ENCODE results near the gene NFIB. TPM values are rescaled to one million over a fixed set of nuclear protein-coding genes. Genes with fewer than 3 reads are reported as not detected.

NFIB gene
- total and polyA plus RNA-seq, 2 experiments from 2014 or later = 15.2 to 27.3 TPM

DNA sequence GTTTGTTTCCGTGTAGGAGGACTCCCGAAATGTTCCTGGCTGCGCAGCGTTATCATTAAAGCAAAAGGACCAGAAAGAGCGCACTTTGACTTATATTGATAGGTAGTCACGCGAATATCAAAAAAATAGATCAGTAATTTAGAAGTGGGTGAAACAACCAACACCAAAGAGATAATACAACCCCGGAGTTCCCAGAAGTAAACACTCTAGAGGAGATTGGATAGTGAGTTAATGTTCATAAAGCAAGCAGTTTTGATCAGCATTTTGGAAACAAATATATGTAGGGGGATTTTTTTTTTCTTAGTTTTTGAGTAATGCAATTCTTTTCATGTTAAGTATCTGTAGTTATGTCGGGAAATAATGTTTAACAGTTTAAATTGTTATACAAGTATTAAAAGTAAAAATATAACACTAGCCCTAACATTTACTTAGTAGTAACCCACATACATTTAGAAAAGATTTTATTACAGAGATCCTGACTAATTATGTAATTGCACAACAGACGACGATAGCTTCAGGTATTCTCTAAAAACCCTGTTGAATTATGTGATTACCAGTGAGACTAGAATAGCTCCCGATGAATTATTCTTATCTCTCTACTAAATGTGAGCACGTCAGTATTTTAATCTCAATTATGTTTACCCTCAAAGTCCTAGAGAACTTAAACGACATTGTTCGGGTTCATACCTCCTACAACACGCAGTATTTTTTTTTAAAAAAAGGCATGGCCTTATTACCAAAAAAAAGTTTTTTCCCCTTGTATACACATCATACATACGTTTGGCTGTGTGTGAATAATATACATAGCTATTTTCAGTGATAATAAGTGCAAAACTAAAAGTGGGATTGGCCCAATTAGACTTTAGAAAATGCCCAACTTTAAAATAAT lies 9.4 kb upstream of the NFIB start:
- Histone ChIP-seq H3K9me2 (replicated peaks; ENCODE audit: insufficient read depth) (no peaks in the 10 kb centered on the region), H3K9me3 (ENCODE audit: low read depth) (no peaks in the 10 kb centered on the region), H3K4me3 (peak overlapping the region; percentile 57), H3K79me2 (peaks cover 24% of the 10 kb centered on the region), H4K20me1 (ENCODE audit: insufficient read depth, poor library complexity, severe bottlenecking) (no peaks in the 10 kb centered on the region), H3K4me2 (peak overlapping the region; percentile 92), H3K4me1 (ENCODE audit: insufficient read depth) (no peaks in the 10 kb centered on the region), H2AFZ (peak overlapping the region; percentile 69), H3K27me3 (no peaks in the 10 kb centered on the region), H3K36me3 (replicated peaks; ENCODE audit: insufficient read depth, low read depth) (no peaks in the 10 kb centered on the region), H3K27ac (peak overlapping the region; percentile 95)
- 24% methylated on average over 17 of the region's 17 CpGs for WGBS (ENCODE audit: low lambda C conversion rate, missing lambda C conversion rate)
- TF ChIP-seq EZH2 (IDR thresholded peaks at IDR 0.05; ENCODE audit: borderline replicate concordance) (no peak), EZH2phosphoT487 (IDR thresholded peaks at IDR 0.05; ENCODE audit: low read depth, severe bottlenecking, unreplicated experiment) (no peak)
- TF ChIP-seq, protein P1, sequence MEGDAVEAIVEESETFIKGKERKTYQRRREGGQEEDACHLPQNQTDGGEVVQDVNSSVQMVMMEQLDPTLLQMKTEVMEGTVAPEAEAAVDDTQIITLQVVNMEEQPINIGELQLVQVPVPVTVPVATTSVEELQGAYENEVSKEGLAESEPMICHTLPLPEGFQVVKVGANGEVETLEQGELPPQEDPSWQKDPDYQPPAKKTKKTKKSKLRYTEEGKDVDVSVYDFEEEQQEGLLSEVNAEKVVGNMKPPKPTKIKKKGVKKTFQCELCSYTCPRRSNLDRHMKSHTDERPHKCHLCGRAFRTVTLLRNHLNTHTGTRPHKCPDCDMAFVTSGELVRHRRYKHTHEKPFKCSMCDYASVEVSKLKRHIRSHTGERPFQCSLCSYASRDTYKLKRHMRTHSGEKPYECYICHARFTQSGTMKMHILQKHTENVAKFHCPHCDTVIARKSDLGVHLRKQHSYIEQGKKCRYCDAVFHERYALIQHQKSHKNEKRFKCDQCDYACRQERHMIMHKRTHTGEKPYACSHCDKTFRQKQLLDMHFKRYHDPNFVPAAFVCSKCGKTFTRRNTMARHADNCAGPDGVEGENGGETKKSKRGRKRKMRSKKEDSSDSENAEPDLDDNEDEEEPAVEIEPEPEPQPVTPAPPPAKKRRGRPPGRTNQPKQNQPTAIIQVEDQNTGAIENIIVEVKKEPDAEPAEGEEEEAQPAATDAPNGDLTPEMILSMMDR (IDR thresholded peaks at IDR 0.05; ENCODE audit: poor library complexity) = no peak
- DNase-seq (ENCODE audit: low spot score) = no peak

DNA sequence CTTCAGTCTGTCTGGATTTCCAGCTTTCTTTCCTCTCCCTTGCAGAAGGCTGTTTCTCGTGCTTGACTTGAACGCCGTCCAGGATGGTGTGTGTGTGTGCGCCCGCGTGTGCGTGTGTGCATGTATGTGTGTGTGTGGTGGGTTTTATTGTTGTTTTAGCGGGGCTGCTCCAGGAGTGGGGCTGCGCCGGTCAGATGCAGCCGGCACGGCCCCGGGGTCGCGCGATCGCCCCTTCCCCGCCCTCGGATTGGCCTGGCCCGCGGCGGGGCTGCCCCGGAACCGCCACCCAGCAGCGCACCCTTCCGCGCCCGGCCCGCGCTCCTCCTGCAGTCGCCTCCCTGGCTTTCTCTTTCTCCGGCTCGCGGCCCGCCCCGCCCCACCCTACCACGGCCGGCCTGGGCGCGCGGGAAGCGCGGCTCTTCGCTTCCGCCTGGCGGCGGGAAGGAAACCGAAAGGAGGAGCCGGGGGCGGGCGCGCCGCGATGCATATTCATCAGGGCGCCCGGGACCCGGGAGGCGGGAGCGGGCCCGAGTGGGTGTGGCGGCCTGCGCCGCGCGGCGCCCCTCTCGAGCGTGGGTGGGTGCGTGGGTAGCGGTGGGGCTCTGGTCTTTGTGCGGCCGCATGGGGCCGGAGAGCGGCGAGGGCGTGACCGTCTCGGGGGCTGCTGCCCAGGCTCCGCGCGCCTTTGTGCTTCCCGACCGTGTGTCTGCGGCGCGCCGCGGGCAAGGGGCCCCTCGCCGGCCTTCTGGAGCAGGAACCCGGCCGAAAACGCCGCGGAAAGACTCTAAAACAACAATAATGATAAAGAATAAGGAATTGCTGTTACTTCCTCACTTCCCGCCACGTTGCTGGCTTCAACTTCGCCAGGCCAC lies 8.5 kb upstream of the NFIB start:
- no peaks in the 10 kb centered on the region for H4K20me1 ChIP-seq (ENCODE audit: insufficient read depth, poor library complexity, severe bottlenecking)
- H3K27ac ChIP-seq = peak overlapping the region; percentile 95
- H2AFZ ChIP-seq = peak overlapping the region; percentile 69
- no peaks in the 10 kb centered on the region for H3K9me3 ChIP-seq (ENCODE audit: low read depth)
- H3K4me2 ChIP-seq = peak overlapping the region; percentile 92
- DNase-seq (ENCODE audit: low spot score) = peak; percentile 97
- H3K27me3 ChIP-seq = no peaks in the 10 kb centered on the region
- no peaks in the 10 kb centered on the region for H3K4me1 ChIP-seq (ENCODE audit: insufficient read depth)
- H3K4me3 ChIP-seq = peak overlapping the region; percentile 57
- no peaks in the 10 kb centered on the region for H3K9me2 ChIP-seq (replicated peaks; ENCODE audit: insufficient read depth)
- H3K36me3 ChIP-seq (replicated peaks; ENCODE audit: insufficient read depth, low read depth) = no peaks in the 10 kb centered on the region
- under 1% methylated on average over 50 of the region's 98 CpGs for WGBS (ENCODE audit: low lambda C conversion rate, missing lambda C conversion rate)
- TF ChIP-seq, protein P1 (IDR thresholded peaks at IDR 0.05; ENCODE audit: poor library complexity) = peak; percentile 54
- TF ChIP-seq EZH2phosphoT487 (IDR thresholded peaks at IDR 0.05; ENCODE audit: low read depth, severe bottlenecking, unreplicated experiment) = no peak
- peaks cover 32% of the 10 kb centered on the region for H3K79me2 ChIP-seq

- Histone ChIP-seq H3K9me3 (ENCODE audit: low read depth) (no peaks in the 10 kb centered on the region), H3K4me2 (peak overlapping the region; percentile 92), H3K27ac (peak overlapping the region; percentile 95), H3K4me1 (ENCODE audit: insufficient read depth) (no peaks in the 10 kb centered on the region), H3K36me3 (replicated peaks; ENCODE audit: insufficient read depth, low read depth) (no peaks in the 10 kb centered on the region), H3K79me2 (peaks cover 39% of the 10 kb centered on the region), H4K20me1 (ENCODE audit: insufficient read depth, poor library complexity, severe bottlenecking) (no peaks in the 10 kb centered on the region), H3K27me3 (peaks cover 6% of the 10 kb centered on the region), H2AFZ (no peak overlapping the region), H3K4me3 (peak overlapping the region; percentile 43), H3K9me2 (replicated peaks; ENCODE audit: insufficient read depth) (no peaks in the 10 kb centered on the region)
- TF ChIP-seq EZH2 (IDR thresholded peaks at IDR 0.05; ENCODE audit: borderline replicate concordance) = no peak
- TF ChIP-seq, protein P1 (IDR thresholded peaks at IDR 0.05; ENCODE audit: poor library complexity) = no peak
- no peak for DNase-seq (ENCODE audit: low spot score)
- 10% methylated on average over 9 of the region's 9 CpGs for WGBS (ENCODE audit: low lambda C conversion rate, missing lambda C conversion rate)
Measured at GRCh38 chr9:14321517-14322130, 7.7 kb upstream of the NFIB start.

Measured in hepatocyte (in vitro differentiated cells).